A549 (cell line): ENCODE results near the gene ACBD6.

Experiments used
- BHLHE40 ChIP-seq: IDR thresholded peaks from 2 replicates; pipeline ENCODE4 v1.6.1; 2012; ENCODE audit warnings: low read depth, low read length, inconsistent platforms
- CTCF ChIP-seq: fragments of >200 bp; sonication (Bioruptor Twin); formaldehyde crosslinking; IDR thresholded peaks from 3 replicates; pipeline ENCODE4 v1.5.1; 2016
- ELK1 ChIP-seq: fragments of 150-350 bp; IDR thresholded peaks from 2 replicates; pipeline ENCODE4 v1.6.1; 2014; ENCODE audit warnings: low read depth, mild to moderate bottlenecking, low read length
- EP300 ChIP-seq, 2 experiments: fragments of >200 bp; sonication (Bioruptor Twin); formaldehyde crosslinking; IDR thresholded peaks; 2 replicates in 1 of 2; 3 replicates in 1 of 2; pipeline ENCODE4 v1.6.1; 2016 to 2017
- HEYL ChIP-seq: fragments of 250-450 bp; sonication (Bioruptor Pico); IDR thresholded peaks from 2 replicates; pipeline ENCODE4 v1.8.0; 2021; ENCODE audit warnings: mild to moderate bottlenecking, moderate library complexity
- PHF8 ChIP-seq: fragments of 200-600 bp; sonication (generic); IDR thresholded peaks from 2 replicates; pipeline ENCODE4 v1.6.1; 2016; ENCODE audit warnings: low read depth, mild to moderate bottlenecking, antibody characterized with exemption, moderate library complexity, borderline replicate concordance
- RFX5 ChIP-seq: fragments of 450-650 bp; IDR thresholded peaks from 2 replicates; pipeline ENCODE4 v1.7.1; 2014; ENCODE audit warnings: antibody characterized with exemption, mild to moderate bottlenecking, moderate library complexity

GRCh38 chr1:180488661-180489060 lies 13.7 kb downstream of the ACBD6 start:
- TF ChIP-seq BHLHE40 (no peak), PHF8 (no peak), HEYL (CRISPR knock-in tag) (no peak), EP300 (IDR thresholded peaks at IDR 0.05) (no peak), CTCF (no peak), ELK1 (no peak), RFX5 (no peak)
